HepG2 (cell line): ENCODE results near the gene YEATS2. TPM values are rescaled to one million over a fixed set of nuclear protein-coding genes. Genes with fewer than 3 reads are reported as not detected.
A peak's percentile ranks its signal among the peaks of the same experiment; 100 is the strongest.

Source experiments
- ASH2L ChIP-seq: fragments of 300-600, 200-600 bp; sonication (generic); IDR thresholded peaks from 2 replicates; pipeline ENCODE4 v1.7.0; 2017; ENCODE audit warnings: low read depth, mild to moderate bottlenecking, moderate library complexity, mixed read lengths, low read length; ENCODE audit not compliant: insufficient read length
- CBFB ChIP-seq: sonication (generic); formaldehyde crosslinking; IDR thresholded peaks from 2 replicates; pipeline ENCODE4 v1.4.0; 2020; ENCODE audit warnings: missing genetic modification reagents
- CREB1 ChIP-seq, 2 experiments: fragments of 450-650 bp in 1 of 2; IDR thresholded peaks; 2 replicates each; pipeline ENCODE4 v1.6.1; 2016 to 2017; ENCODE audit warnings: control low read depth in 1 of 2, mild to moderate bottlenecking in 1 of 2, missing compliant biosample characterization in 1 of 2, missing genetic modification characterization in 1 of 2
- GPBP1L1 ChIP-seq: sonication (generic); formaldehyde crosslinking; IDR thresholded peaks from 2 replicates; pipeline ENCODE4 v1.5.0; 2020; ENCODE audit warnings: mild to moderate bottlenecking, missing genetic modification reagents
- KMT2A ChIP-seq: sonication (generic); formaldehyde crosslinking; IDR thresholded peaks from 2 replicates; pipeline ENCODE4 v1.4.0; 2020; ENCODE audit warnings: missing genetic modification reagents
- MIXL1 ChIP-seq: IDR thresholded peaks from 2 replicates; pipeline ENCODE4 v1.6.1; 2016
- MLLT10 ChIP-seq: sonication (generic); formaldehyde crosslinking; IDR thresholded peaks from 2 replicates; pipeline ENCODE4 v1.4.0; 2020; ENCODE audit warnings: missing genetic modification reagents
- NBN ChIP-seq: fragments of 450-650 bp; conservative IDR thresholded peaks from 2 replicates; pipeline ENCODE4 v1.6.1; 2017
- RORA ChIP-seq: sonication (generic); formaldehyde crosslinking; IDR thresholded peaks from 2 replicates; pipeline ENCODE4 v1.5.0; 2020; ENCODE audit warnings: mild to moderate bottlenecking, missing genetic modification reagents, moderate library complexity
- TBX3 ChIP-seq: fragments of 450-650 bp; IDR thresholded peaks from 2 replicates; pipeline ENCODE4 v1.6.1; 2017; ENCODE audit warnings: antibody characterized with exemption, mild to moderate bottlenecking, inconsistent platforms, borderline replicate concordance
- THYN1 ChIP-seq: sonication (generic); formaldehyde crosslinking; IDR thresholded peaks from 2 replicates; pipeline ENCODE4 v1.8.1; 2023; ENCODE audit warnings: low read depth, mild to moderate bottlenecking, moderate library complexity, missing genetic modification reagents, borderline replicate concordance
- ZBTB49 ChIP-seq: sonication (generic); formaldehyde crosslinking; IDR thresholded peaks from 2 replicates; pipeline ENCODE4 v1.4.0; 2020; ENCODE audit warnings: missing genetic modification reagents, borderline replicate concordance
- ZMYM3 ChIP-seq: sonication (generic); formaldehyde crosslinking; IDR thresholded peaks from 2 replicates; pipeline ENCODE4 v1.5.1; 2020; ENCODE audit warnings: mild to moderate bottlenecking, missing genetic modification reagents
- ZNF124 ChIP-seq: sonication (generic); formaldehyde crosslinking; IDR thresholded peaks from 2 replicates; pipeline ENCODE4 v1.4.0; 2020; ENCODE audit warnings: missing genetic modification reagents
- ZNF160 ChIP-seq: sonication (generic); formaldehyde crosslinking; IDR thresholded peaks from 2 replicates; pipeline ENCODE4 v1.8.0; 2022; ENCODE audit warnings: mild to moderate bottlenecking, inconsistent platforms, missing genetic modification reagents
- ZNF367 ChIP-seq: sonication (generic); formaldehyde crosslinking; IDR thresholded peaks from 2 replicates; pipeline ENCODE4 v1.4.0; 2020; ENCODE audit warnings: missing genetic modification reagents, borderline replicate concordance
- ZNF546 ChIP-seq: sonication (generic); formaldehyde crosslinking; conservative IDR thresholded peaks from 2 replicates; pipeline ENCODE4 v1.8.1; 2023; ENCODE audit warnings: mild to moderate bottlenecking, missing genetic modification reagents
- ZNF766 ChIP-seq: sonication (generic); formaldehyde crosslinking; IDR thresholded peaks from 2 replicates; pipeline ENCODE4 v1.5.0; 2020; ENCODE audit warnings: missing genetic modification reagents, borderline replicate concordance
- ZNF768 ChIP-seq: sonication (generic); formaldehyde crosslinking; IDR thresholded peaks from 2 replicates; pipeline ENCODE4 v1.4.0; 2020; ENCODE audit warnings: missing genetic modification reagents
- ZNF776 ChIP-seq: sonication (generic); formaldehyde crosslinking; IDR thresholded peaks from 2 replicates; pipeline ENCODE4 v1.4.0; 2020; ENCODE audit warnings: mild to moderate bottlenecking, missing genetic modification reagents
- polyA plus RNA-seq, 8 experiments: library from polyadenylated mRNA; depleted of rRNA in 3 of 8; stranded (reverse) in 7 of 8; unstranded in 1 of 8; fragments of >200 nt; fragmentation: Illumina TruSeq in 4 of 8; extraction: Trizol in 4 of 8; gene quantifications; 2 replicates each; pipeline versions ENCODE4 v1.2.1 to v1.2.3, GENCODE V29; 2011 to 2016; ENCODE audit warnings: low read depth in 4 of 8, missing spikeins in 1 of 8, mixed read lengths in 1 of 8; ENCODE audit not compliant: insufficient read depth in 1 of 8
- total RNA-seq, 5 experiments: library from RNA; depleted of rRNA; stranded (reverse); fragments of >200 nt; fragmentation: Illumina TruSeq; extraction: Trizol; gene quantifications; 2 replicates each; pipeline ENCODE4 v1.2.3, GENCODE V29; 2016; ENCODE audit warnings: low read depth in 1 of 5
- TF ChIP-seq, protein P1 (sequence below): sonication (generic); formaldehyde crosslinking; IDR thresholded peaks from 2 replicates; pipeline ENCODE4 v1.4.0; 2020; ENCODE audit warnings: missing genetic modification reagents, mild to moderate bottlenecking, borderline replicate concordance
- TF ChIP-seq, protein P2 (sequence below): sonication (generic); formaldehyde crosslinking; IDR thresholded peaks from 2 replicates; pipeline ENCODE4 v1.9.0; 2021; ENCODE audit warnings: missing genetic modification reagents, mild to moderate bottlenecking, borderline replicate concordance

The YEATS2 gene
- total and polyA plus RNA-seq, 2 of the 13 experiments (the other 11 are each of a cell fraction or from before 2014, with no cell fraction given) = 18.6 to 33.7 TPM

- TF ChIP-seq, protein P1, sequence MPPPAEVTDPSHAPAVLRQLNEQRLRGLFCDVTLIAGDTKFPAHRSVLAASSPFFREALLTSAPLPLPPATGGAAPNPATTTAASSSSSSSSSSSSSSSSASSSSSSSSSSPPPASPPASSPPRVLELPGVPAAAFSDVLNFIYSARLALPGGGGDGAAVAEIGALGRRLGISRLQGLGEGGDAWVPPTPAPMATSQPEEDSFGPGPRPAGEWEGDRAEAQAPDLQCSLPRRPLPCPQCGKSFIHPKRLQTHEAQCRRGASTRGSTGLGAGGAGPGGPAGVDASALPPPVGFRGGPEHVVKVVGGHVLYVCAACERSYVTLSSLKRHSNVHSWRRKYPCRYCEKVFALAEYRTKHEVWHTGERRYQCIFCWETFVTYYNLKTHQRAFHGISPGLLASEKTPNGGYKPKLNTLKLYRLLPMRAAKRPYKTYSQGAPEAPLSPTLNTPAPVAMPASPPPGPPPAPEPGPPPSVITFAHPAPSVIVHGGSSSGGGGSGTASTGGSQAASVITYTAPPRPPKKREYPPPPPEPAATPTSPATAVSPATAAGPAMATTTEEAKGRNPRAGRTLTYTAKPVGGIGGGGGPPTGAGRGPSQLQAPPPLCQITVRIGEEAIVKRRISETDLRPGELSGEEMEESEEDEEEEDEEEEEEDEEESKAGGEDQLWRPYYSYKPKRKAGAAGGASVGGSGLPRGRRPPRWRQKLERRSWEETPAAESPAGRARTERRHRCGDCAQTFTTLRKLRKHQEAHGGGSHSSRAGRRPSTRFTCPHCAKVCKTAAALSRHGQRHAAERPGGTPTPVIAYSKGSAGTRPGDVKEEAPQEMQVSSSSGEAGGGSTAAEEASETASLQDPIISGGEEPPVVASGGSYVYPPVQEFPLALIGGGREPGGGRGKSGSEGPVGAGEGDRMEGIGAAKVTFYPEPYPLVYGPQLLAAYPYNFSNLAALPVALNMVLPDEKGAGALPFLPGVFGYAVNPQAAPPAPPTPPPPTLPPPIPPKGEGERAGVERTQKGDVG = peak; percentile 86
- no peak for TF ChIP-seq KMT2A (CRISPR knock-in tag)
- TF ChIP-seq CREB1 (IDR thresholded peaks at IDR 0.05) = peak; percentile 59; the same call in 1 of the 2 replicates
- TF ChIP-seq CREB1 (CRISPR knock-in tag; IDR thresholded peaks at IDR 0.05) = no peak
- peak; percentile 36 for TF ChIP-seq ASH2L
- TF ChIP-seq NBN = no peak
- no peak for TF ChIP-seq RORA (CRISPR knock-in tag)
- peak; percentile 36; the same call in 1 of the 2 replicates for TF ChIP-seq TBX3
- TF ChIP-seq ZNF124 (CRISPR knock-in tag) = no peak
- TF ChIP-seq GPBP1L1 (CRISPR knock-in tag) = no peak
- no peak for TF ChIP-seq ZNF160 (CRISPR knock-in tag)
- TF ChIP-seq ZNF546 (CRISPR knock-in tag) = no peak
- TF ChIP-seq CBFB (CRISPR knock-in tag) = no peak
- peak; percentile 63; the same call in 1 of the 2 replicates for TF ChIP-seq MIXL1 (CRISPR knock-in tag)
- no peak for TF ChIP-seq ZMYM3 (CRISPR knock-in tag)
- TF ChIP-seq ZNF766 = no peak
- TF ChIP-seq THYN1 (CRISPR knock-in tag) = no peak
- TF ChIP-seq, protein P2, sequence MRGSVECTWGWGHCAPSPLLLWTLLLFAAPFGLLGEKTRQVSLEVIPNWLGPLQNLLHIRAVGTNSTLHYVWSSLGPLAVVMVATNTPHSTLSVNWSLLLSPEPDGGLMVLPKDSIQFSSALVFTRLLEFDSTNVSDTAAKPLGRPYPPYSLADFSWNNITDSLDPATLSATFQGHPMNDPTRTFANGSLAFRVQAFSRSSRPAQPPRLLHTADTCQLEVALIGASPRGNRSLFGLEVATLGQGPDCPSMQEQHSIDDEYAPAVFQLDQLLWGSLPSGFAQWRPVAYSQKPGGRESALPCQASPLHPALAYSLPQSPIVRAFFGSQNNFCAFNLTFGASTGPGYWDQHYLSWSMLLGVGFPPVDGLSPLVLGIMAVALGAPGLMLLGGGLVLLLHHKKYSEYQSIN (CRISPR knock-in tag) = no peak
- no peak for TF ChIP-seq ZNF367
- no peak for TF ChIP-seq ZBTB49 (CRISPR knock-in tag)
- no peak for TF ChIP-seq ZNF768 (CRISPR knock-in tag)
- TF ChIP-seq MLLT10 (CRISPR knock-in tag) = no peak
- no peak for TF ChIP-seq ZNF776 (CRISPR knock-in tag)
Observed at GRCh38 chr3:183745300-183746098, 47.9 kb downstream of the YEATS2 start (continued).
